GM12878 (cell line): Measurements from ENCODE around the gene LRP10. TPM values are rescaled to one million over a fixed set of nuclear protein-coding genes. Genes with fewer than 3 reads are reported as not detected.

ENCODE experiments used
- ATAC-seq: fragments of 200-7000 bp; cut with Tn5 transposase; 3 replicates; pipeline ENCODE4 v1.9.1; 2020; ENCODE audit warnings: mild to moderate bottlenecking, moderate library complexity
- BruUV-seq: library from RNA; stranded (reverse); fragments of 400-500 nt; replicated peaks from 2 replicates; lab custom pipeline; 2021; lab: Mats Ljungman, UMichigan
- CTCF ChIA-PET: fragments of 300-600 bp; sonication (Branson Sonifier 250); formaldehyde crosslinking; extraction: SDS; loops from one replicate; lab custom pipeline; 2021; ENCODE audit warnings: inconsistent platforms; lab: Yijun Ruan, JAX
- POLR2A ChIA-PET: fragments of 350-600 bp; formaldehyde crosslinking; extraction: SDS; loops from one replicate; lab custom pipeline; 2021; ENCODE audit warnings: inconsistent platforms; lab: Charles Lee
- RAD21 ChIA-PET: fragments of 300-600 bp; sonication (Branson Sonifier 250); formaldehyde crosslinking; loops from one replicate; lab custom pipeline; 2023; ENCODE audit warnings: antibody characterized with exemption; ENCODE audit not compliant: unreplicated experiment; lab: Charles Lee
- SMC1A ChIA-PET: fragments of 300-600 bp; sonication (Branson Sonifier 250); formaldehyde crosslinking; loops from one replicate; lab custom pipeline; 2023; ENCODE audit not compliant: unreplicated experiment, uncharacterized antibody; lab: Charles Lee
- DNase-seq: peaks from one replicate; pipeline ENCODE4 v3.0.0-alpha.2; 2011; ENCODE audit warnings: low read depth, low spot score
- FAIRE-seq: peaks from 3 replicates; lab custom pipeline; 2011; peaks lifted over from hg19 to GRCh38; lab: Jason Lieb, UNC
- H2AFZ ChIP-seq: 2 replicates; pipeline ENCODE4 v1.6.0; 2011; ENCODE audit warnings: low read depth, low read length, control low read depth; ENCODE audit not compliant: control insufficient read depth
- H3K27ac ChIP-seq: 2 replicates; pipeline ENCODE4 v1.5.1; 2011; ENCODE audit warnings: control low read depth; ENCODE audit not compliant: control insufficient read depth, insufficient read depth
- H3K27me3 ChIP-seq, 2 experiments: replicated peaks in 1 of 2; 2 replicates each; pipeline versions ENCODE4 v1.6.0 to v1.6.1; 2011; ENCODE audit warnings: low read length in 1 of 2; ENCODE audit not compliant: control insufficient read depth in 2 of 2, insufficient read depth in 2 of 2
- H3K36me3 ChIP-seq, 2 experiments: 2 replicates each; pipeline ENCODE4 v1.5.1; 2011; ENCODE audit warnings: low read length in 1 of 2; ENCODE audit not compliant: control insufficient read depth in 2 of 2, insufficient read depth in 2 of 2
- H3K4me1 ChIP-seq: 2 replicates; pipeline ENCODE4 v1.6.1; 2011; ENCODE audit warnings: mild to moderate bottlenecking, low read length, moderate library complexity, mixed read lengths; ENCODE audit not compliant: control insufficient read depth, insufficient read depth
- H3K4me2 ChIP-seq: 2 replicates; pipeline ENCODE4 v1.6.0; 2011; ENCODE audit warnings: control low read depth; ENCODE audit not compliant: control insufficient read depth, insufficient read depth
- H3K4me3 ChIP-seq: fragments of 200-600 bp; sonication (generic); 2 replicates; pipeline ENCODE4 v1.5.1; 2016
- H3K79me2 ChIP-seq: 2 replicates; pipeline ENCODE4 v1.6.0; 2011; ENCODE audit warnings: low read length; ENCODE audit not compliant: control insufficient read depth, insufficient read depth
- H3K9ac ChIP-seq: 2 replicates; pipeline ENCODE4 v1.8.0; 2011; ENCODE audit warnings: low read length, control low read depth, mixed read lengths; ENCODE audit not compliant: control insufficient read depth, insufficient read depth
- H3K9me3 ChIP-seq: replicated peaks from 3 replicates; pipeline ENCODE4 v1.5.1; 2011; ENCODE audit warnings: mild to moderate bottlenecking, low read length; ENCODE audit not compliant: control insufficient read depth, insufficient read depth
- H4K20me1 ChIP-seq: 2 replicates; pipeline ENCODE4 v1.6.0; 2011; ENCODE audit not compliant: control insufficient read depth, insufficient read depth
- ASH2L ChIP-seq: fragments of 300-600, 200-600 bp; sonication (generic); IDR thresholded peaks from 2 replicates; pipeline ENCODE4 v1.6.1; 2017; ENCODE audit warnings: low read depth, mild to moderate bottlenecking, borderline replicate concordance
- FOS ChIP-seq: IDR thresholded peaks from 3 replicates; pipeline ENCODE4 v1.6.1; 2011; ENCODE audit warnings: borderline replicate concordance; ENCODE audit not compliant: insufficient read length; ENCODE audit errors: extremely low read depth
- JUND ChIP-seq: IDR thresholded peaks from 2 replicates; pipeline ENCODE4 v1.6.1; 2012; ENCODE audit warnings: low read depth, mild to moderate bottlenecking, low read length, improper control_type of control experiment, moderate library complexity
- MLLT1 ChIP-seq: fragments of 450-650 bp; IDR thresholded peaks from 2 replicates; pipeline ENCODE4 v1.6.1; 2016; ENCODE audit warnings: mild to moderate bottlenecking
- SMAD5 ChIP-seq: IDR thresholded peaks from 2 replicates; pipeline ENCODE4 v1.6.1; 2016; ENCODE audit warnings: antibody characterized with exemption, low read depth
- YBX1 ChIP-seq: fragments of 450-650 bp; IDR thresholded peaks from 2 replicates; pipeline ENCODE4 v1.6.1; 2016; ENCODE audit warnings: antibody characterized with exemption
- WGBS: methylation state at CpG from one replicate; pipeline ENCODE4 v1.1.6; 2016; ENCODE audit warnings: low lambda C conversion rate; ENCODE audit not compliant: insufficient replicate concordance, insufficient coverage; ENCODE audit errors: missing lambda C conversion rate; 5-methylcytosine and 5-hydroxymethylcytosine counted together
- in situ Hi-C: fragments of 300-500 bp; cut with MboI; formaldehyde crosslinking; loops from 9 replicates; pipeline ENCODE4 v1.14.3; 2018; ENCODE audit warnings: mixed read lengths
- intact Hi-C: fragments of 100-400 bp; cut with micrococcal nuclease; formaldehyde crosslinking; loops from one replicate; pipeline ENCODE4 v1.14.2; 2022; ENCODE audit not compliant: unreplicated experiment
- polyA plus RNA-seq, 11 experiments: library from polyadenylated mRNA; depleted of rRNA in 4 of 11; unstranded in 6 of 11; stranded (reverse) in 5 of 11; fragments of >200 nt; fragmentation: Nextera tagmentation in 4 of 11; fragmentation: Illumina TruSeq in 1 of 11; extraction: Ambion mirVana in 4 of 11; extraction: Trizol in 1 of 11; gene quantifications; 1 replicate in 1 of 11; 2 replicates in 10 of 11; pipeline versions ENCODE4 v1.2.1 to v1.2.3, GENCODE V29; 2011 to 2016; ENCODE audit warnings: inconsistent platforms in 2 of 11, missing spikeins in 2 of 11, low read depth in 1 of 11
- total RNA-seq, 4 experiments: library from RNA; depleted of rRNA in 3 of 4; stranded (reverse); fragments of >200 nt in 3 of 4; fragmentation: Illumina TruSeq in 1 of 4; extraction: Trizol in 1 of 4; gene quantifications; 2 replicates each; pipeline versions ENCODE4 v1.2.1 to v1.2.3, GENCODE V29; 2013 to 2021
- TF ChIP-seq, protein P1 (sequence below): fragments of 450-650 bp; IDR thresholded peaks from 2 replicates; pipeline ENCODE4 v1.6.1; 2018; ENCODE audit warnings: borderline replicate concordance, mild to moderate bottlenecking; ENCODE audit not compliant: partially characterized antibody

LRP10 gene
- total and polyA plus RNA-seq, 10 of the 15 experiments (the other 5 are each of a cell fraction or from before 2014, with no cell fraction given): 3.0 to 56.9 (median 20.9) TPM

DNA sequence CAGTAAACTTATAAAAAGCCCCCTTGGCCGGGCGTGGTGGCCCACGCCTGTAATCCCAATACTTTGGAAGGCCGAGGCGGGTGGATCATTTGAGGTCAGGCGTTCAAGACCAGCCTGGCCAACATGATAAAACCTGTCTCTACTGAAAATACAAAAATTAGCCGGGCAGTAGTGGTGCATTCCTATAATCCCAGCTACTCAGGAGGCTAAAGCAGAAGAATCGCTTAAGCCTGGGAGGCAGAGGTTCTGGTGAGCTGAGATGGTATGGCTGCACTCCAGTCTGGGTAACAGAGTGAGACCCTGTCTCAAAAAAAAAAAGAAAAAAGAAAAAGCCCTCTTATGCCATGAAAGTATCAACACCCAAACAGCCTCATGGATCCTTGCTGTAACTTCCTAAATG lies 54.0 kb downstream of the LRP10 start:
- Histone ChIP-seq H4K20me1 (no peaks in the 10 kb centered on the region), H3K36me3 (peaks cover 11 to 19% of the 10 kb centered on the region in 2 experiments; a peak in 3 of 4 replicates), H3K4me2 (no peak overlapping the region)
- in situ Hi-C loops: no loop called here
- FAIRE-seq: no peak
- WGBS: over 99% methylated on average over 8 of the region's 8 CpGs
- TF ChIP-seq, protein P1, sequence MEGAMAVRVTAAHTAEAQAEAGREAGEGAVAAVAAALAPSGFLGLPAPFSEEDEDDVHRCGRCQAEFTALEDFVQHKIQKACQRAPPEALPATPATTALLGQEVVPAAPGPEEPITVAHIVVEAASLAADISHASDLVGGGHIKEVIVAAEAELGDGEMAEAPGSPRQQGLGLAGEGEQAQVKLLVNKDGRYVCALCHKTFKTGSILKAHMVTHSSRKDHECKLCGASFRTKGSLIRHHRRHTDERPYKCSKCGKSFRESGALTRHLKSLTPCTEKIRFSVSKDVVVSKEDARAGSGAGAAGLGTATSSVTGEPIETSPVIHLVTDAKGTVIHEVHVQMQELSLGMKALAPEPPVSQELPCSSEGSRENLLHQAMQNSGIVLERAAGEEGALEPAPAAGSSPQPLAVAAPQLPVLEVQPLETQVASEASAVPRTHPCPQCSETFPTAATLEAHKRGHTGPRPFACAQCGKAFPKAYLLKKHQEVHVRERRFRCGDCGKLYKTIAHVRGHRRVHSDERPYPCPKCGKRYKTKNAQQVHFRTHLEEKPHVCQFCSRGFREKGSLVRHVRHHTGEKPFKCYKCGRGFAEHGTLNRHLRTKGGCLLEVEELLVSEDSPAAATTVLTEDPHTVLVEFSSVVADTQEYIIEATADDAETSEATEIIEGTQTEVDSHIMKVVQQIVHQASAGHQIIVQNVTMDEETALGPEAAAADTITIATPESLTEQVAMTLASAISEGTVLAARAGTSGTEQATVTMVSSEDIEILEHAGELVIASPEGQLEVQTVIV: no peak
- TF ChIP-seq YBX1 (no peak), SMAD5 (no peak), JUND (no peak), ASH2L (no peak), FOS (no peak), MLLT1 (no peak)
- TF ChIP-seq, all 136 proteins: peak for 0
- CTCF ChIA-PET: no interaction called here
- DNase-seq (no peak), ATAC-seq (no peak)
- peaks cover 16% of the 10 kb centered on the region; the same call in 1 of the 2 replicates for H3K4me1 ChIP-seq
- H3K27me3 ChIP-seq: no peaks in the 10 kb centered on the region
- no peak overlapping the region for H3K9ac ChIP-seq
- BruUV-seq: no TSS peak
- intact Hi-C loops: no loop called here
- no peaks in the 10 kb centered on the region for H3K9me3 ChIP-seq
- peaks cover 24% of the 10 kb centered on the region for H3K79me2 ChIP-seq
- RAD21 ChIA-PET: interaction anchor here (1.6 kb wide), 1 partner anchor 132 kb away, joined by 3 read pairs; no protein-coding TSS in a partner anchor
- no peak overlapping the region for H3K27ac ChIP-seq
- H2AFZ ChIP-seq: no peak overlapping the region
- POLR2A ChIA-PET: no interaction called here
- SMC1A ChIA-PET: interaction anchor here (0.6 to 1.2 kb wide), 2 partner anchors 10 to 55 kb away, joined by 3 to 4 read pairs; no protein-coding TSS in a partner anchor
- no peak overlapping the region for H3K4me3 ChIP-seq
